ENCODE results near the gene PTPRS. TPM values are rescaled to one million over a fixed set of nuclear protein-coding genes. Genes with fewer than 3 reads are reported as not detected.

Gene PTPRS
- polyA plus RNA-seq, 1 experiment: 40.1 TPM

DNA sequence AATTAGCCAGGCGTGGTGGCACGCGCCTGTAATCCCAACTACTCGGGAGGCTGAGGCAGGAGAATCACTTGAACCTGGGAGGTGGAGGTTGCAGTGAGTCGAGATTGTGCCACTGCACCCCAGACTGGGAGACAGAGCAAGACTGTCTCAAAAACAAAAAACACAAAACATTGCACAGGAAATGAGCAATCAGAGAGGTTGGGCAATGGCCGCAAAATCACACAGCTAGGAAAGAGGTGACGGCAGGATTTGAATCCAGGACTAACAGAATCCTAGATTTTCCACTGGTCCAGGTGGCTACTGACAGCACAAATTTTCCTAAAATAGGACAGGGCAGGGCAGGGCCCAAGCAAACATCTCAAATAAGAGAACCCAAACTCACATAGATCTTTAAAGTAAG is 23.3 kb downstream of the PTPRS start:
- ChIA-PET CTCF (no interaction called here), POLR2A (no interaction called here)
- TF ChIP-seq, protein P1, sequence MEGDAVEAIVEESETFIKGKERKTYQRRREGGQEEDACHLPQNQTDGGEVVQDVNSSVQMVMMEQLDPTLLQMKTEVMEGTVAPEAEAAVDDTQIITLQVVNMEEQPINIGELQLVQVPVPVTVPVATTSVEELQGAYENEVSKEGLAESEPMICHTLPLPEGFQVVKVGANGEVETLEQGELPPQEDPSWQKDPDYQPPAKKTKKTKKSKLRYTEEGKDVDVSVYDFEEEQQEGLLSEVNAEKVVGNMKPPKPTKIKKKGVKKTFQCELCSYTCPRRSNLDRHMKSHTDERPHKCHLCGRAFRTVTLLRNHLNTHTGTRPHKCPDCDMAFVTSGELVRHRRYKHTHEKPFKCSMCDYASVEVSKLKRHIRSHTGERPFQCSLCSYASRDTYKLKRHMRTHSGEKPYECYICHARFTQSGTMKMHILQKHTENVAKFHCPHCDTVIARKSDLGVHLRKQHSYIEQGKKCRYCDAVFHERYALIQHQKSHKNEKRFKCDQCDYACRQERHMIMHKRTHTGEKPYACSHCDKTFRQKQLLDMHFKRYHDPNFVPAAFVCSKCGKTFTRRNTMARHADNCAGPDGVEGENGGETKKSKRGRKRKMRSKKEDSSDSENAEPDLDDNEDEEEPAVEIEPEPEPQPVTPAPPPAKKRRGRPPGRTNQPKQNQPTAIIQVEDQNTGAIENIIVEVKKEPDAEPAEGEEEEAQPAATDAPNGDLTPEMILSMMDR (IDR thresholded peaks at IDR 0.05; ENCODE audit: insufficient read depth, low read depth, low read length): no peak
- Histone ChIP-seq H3K4me3 (ENCODE audit: low read depth, low read length) (no peak overlapping the region), H3K36me3 (ENCODE audit: control insufficient read depth, insufficient read depth, low read length) (no peaks in the 10 kb centered on the region), H3K27me3 (ENCODE audit: control insufficient read depth, insufficient read depth, low read length) (no peaks in the 10 kb centered on the region; the same call in 1 of the 2 replicates)
- no peak for DNase-seq (ENCODE audit: low read depth)

DNA sequence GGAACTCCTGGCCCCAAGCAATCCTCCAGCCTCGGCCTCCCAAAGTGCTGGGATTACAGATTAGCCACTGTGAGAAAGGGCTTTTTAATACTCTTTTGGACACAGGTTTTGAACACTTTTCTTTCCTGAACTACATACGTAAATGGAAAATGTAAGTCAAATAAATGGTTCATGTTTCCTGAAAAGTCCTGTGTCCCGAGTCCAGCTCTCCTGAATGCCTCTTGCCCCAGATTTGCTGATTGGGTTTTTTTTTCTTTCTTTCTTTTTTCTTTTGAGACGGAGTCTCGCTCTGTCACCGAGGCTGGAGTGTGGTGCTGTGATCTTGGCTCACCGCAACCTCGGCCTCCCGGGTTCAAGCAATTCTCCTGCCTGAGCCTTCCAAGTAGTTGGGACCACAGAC is 24.5 kb downstream of the PTPRS start:
- DNase-seq (ENCODE audit: low read depth): no peak
- TF ChIP-seq, protein P1 (IDR thresholded peaks at IDR 0.05; ENCODE audit: insufficient read depth, low read depth, low read length): no peak
- ChIA-PET POLR2A (no interaction called here), CTCF (no interaction called here)
- H3K4me3 ChIP-seq (ENCODE audit: low read depth, low read length): no peak overlapping the region
- no peaks in the 10 kb centered on the region; the same call in 1 of the 2 replicates for H3K27me3 ChIP-seq (ENCODE audit: control insufficient read depth, insufficient read depth, low read length)
- no peaks in the 10 kb centered on the region for H3K36me3 ChIP-seq (ENCODE audit: control insufficient read depth, insufficient read depth, low read length)

DNA sequence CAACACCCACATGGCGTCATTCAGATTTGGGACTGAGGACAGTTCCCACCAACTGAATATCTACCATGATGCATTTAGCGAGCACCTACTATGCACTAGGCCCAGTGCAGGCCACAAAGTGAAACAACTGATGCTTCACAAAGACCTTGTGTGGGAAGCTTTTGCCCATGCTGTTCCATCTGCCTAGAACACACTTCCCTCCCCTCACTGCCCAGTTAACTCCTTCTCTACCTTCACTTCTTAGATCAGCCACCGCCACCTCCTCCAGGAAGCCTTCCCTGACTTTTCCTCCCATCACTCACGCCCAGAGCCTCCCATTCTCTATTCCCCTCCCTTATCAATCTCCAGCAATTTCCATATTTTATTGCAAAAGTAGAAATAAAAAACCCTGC is 25.7 kb downstream of the PTPRS start:
- CTCF ChIA-PET: no interaction called here
- no peaks in the 10 kb centered on the region for H3K36me3 ChIP-seq (ENCODE audit: control insufficient read depth, insufficient read depth, low read length)

DNA sequence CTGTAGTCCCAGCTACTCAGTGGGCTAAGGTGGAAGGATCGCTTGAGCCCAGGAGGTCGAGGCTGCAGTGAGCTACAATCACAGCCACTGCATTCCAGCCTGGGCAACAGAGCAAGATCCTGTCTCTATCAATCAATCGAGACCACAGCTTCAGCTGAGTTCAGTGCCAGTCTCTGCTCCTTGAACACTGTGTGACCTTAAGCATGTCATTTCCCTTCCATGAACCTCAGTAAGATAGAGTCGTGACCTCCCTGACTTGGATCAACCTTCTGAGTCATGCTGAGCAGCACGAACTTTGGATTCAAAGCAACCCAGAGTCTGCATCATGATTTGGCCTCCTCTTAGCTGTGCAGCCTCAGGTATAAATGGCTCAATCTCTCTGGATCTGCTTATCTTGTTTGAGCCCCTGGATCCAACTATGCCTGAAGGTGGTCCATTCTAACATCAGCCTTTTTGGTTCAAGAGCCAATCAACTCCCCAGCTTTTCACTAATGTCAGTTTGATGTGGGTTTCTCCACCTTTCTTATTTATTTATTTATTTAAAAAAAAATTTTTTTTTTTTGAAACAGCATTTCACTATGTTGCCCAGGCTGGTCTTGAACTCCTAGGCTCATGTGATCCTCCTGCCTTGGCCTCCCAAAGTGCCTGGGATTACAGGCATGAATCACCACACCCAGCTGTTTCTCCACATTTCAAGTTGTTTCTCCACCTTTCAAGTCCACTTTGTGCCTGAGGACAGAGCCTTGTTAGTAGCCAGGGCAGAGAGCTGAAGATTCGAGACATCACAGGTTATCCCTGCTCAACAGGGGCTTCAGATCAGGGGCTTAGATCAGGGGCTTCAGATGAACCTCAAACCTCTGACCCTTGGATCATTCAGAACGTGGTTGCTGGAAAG is 26.4 kb downstream of the PTPRS start:
- Histone ChIP-seq H3K27me3 (ENCODE audit: control insufficient read depth, insufficient read depth, low read length) (no peaks in the 10 kb centered on the region), H3K36me3 (ENCODE audit: control insufficient read depth, insufficient read depth, low read length) (no peaks in the 10 kb centered on the region), H3K4me3 (ENCODE audit: low read depth, low read length) (no peak overlapping the region)
- CTCF ChIA-PET: interaction anchor here (0.9 to 1.2 kb wide), 2 partner anchors 11 to 377 kb away, joined by 3 read pairs; no protein-coding TSS in a partner anchor
- TF ChIP-seq, protein P1 (IDR thresholded peaks at IDR 0.05; ENCODE audit: insufficient read depth, low read depth, low read length): no peak
- POLR2A ChIA-PET: no interaction called here
- DNase-seq (ENCODE audit: low read depth): no peak

More for the DNA sequence above, 25.7 kb downstream of the PTPRS start:
- H3K4me3 ChIP-seq (ENCODE audit: low read depth, low read length): no peak overlapping the region
- POLR2A ChIA-PET: no interaction called here
- H3K27me3 ChIP-seq (ENCODE audit: control insufficient read depth, insufficient read depth, low read length): no peaks in the 10 kb centered on the region
- no peak for DNase-seq (ENCODE audit: low read depth)
- TF ChIP-seq, protein P1 (IDR thresholded peaks at IDR 0.05; ENCODE audit: insufficient read depth, low read depth, low read length): no peak

DNA sequence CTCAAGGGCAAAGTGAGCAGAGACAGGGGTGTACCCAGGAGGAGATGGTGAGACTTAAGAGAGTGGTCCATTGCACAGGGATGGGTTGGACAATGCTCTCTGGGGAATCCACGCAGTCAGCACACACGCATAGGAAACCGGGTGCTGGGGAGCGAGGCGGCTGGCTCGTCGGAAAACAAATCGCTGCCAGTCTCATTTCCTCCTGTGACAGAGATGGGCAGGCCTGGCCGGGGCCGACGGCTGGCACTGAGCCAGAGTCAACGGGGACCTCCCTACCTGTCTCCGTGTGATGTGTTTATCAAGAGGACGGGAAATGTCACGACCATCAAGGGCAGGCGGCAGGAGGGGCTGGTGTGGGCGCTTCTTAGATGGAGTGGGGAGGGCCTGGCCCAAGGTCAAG is 27.3 kb downstream of the PTPRS start:
- Histone ChIP-seq H3K27me3 (ENCODE audit: control insufficient read depth, insufficient read depth, low read length) (no peaks in the 10 kb centered on the region), H3K36me3 (ENCODE audit: control insufficient read depth, insufficient read depth, low read length) (no peaks in the 10 kb centered on the region), H3K4me3 (ENCODE audit: low read depth, low read length) (no peak overlapping the region)
- TF ChIP-seq, protein P1 (IDR thresholded peaks at IDR 0.05; ENCODE audit: insufficient read depth, low read depth, low read length): no peak
- DNase-seq (ENCODE audit: low read depth): no peak
- CTCF ChIA-PET: interaction anchor here (1.2 kb wide), 1 partner anchor 378 kb away, joined by 3 read pairs; no protein-coding TSS in a partner anchor
- POLR2A ChIA-PET: no interaction called here

All from BJ (cell line).